Right lobe of liver (tissue), 6 donors: ENCODE measurements around the gene C4orf50. TPM values are rescaled to one million over a fixed set of nuclear protein-coding genes. Genes with fewer than 3 reads are reported as not detected.

ENCODE experiments used
- ATAC-seq, 4 donors: fragments of 200-7000 bp; cut with Tn5 transposase; one replicate each; pipeline ENCODE4 v1.9.1; 2020; ENCODE audit warnings: mild to moderate bottlenecking in 4 of 4, moderate library complexity in 4 of 4
- DNase-seq, 3 donors: peaks; one replicate each; pipeline ENCODE4 v3.0.0-alpha.2; 2020
- H3K27ac ChIP-seq, 3 donors: fragments of 200-600 bp; one replicate each; pipeline ENCODE4 v1.8.0; 2022
- H3K27me3 ChIP-seq, 2 donors: fragments of 200-600 bp; one replicate each; pipeline ENCODE4 v1.8.0; 2022
- H3K36me3 ChIP-seq, 4 donors: fragments of 200-600 bp; sonication (generic) in 1 of 4; one replicate each; pipeline versions ENCODE4 v1.5.1 to v1.8.0; 2017 to 2022; ENCODE audit warnings: control low read depth in 1 of 4
- H3K4me1 ChIP-seq, 4 donors: fragments of 200-600 bp; sonication (generic) in 1 of 4; one replicate each; pipeline versions ENCODE4 v1.5.1 to v1.8.0; 2017 to 2022; ENCODE audit warnings: control low read depth in 1 of 4
- H3K4me3 ChIP-seq, 3 donors: fragments of 200-600 bp; one replicate each; pipeline ENCODE4 v1.8.0; 2022
- H3K9me3 ChIP-seq, 4 donors: fragments of 200-600 bp; sonication (generic) in 1 of 4; one replicate each; pipeline versions ENCODE4 v1.5.1 to v1.8.0; 2017 to 2022; ENCODE audit warnings: control low read depth in 1 of 4
- POLR2A ChIP-seq: fragments of 450-650 bp; IDR thresholded peaks from one replicate; pipeline ENCODE4 v1.6.1; 2017; ENCODE audit warnings: antibody characterized with exemption, mild to moderate bottlenecking
- WGBS: methylation state at CpG from one replicate; pipeline ENCODE4 v1.1.6; 2018; ENCODE audit warnings: low coverage, low lambda C conversion rate; ENCODE audit not compliant: insufficient coverage; ENCODE audit errors: missing lambda C conversion rate; 5-methylcytosine and 5-hydroxymethylcytosine counted together
- intact Hi-C, 2 donors: fragments of 100-400 bp; cut with DNase I; formaldehyde crosslinking; loops; one replicate each; pipeline versions ENCODE4 v1.11.2 to v1.14.1; 2022
- total RNA-seq, 6 experiments: library from RNA; depleted of rRNA in 2 of 6; stranded (reverse); fragments of >200 nt in 2 of 6; fragmentation: NEBNext Ultra II Directional in 3 of 6; extraction: Animal tissue kit (Norgen Biotek cat#: 25700) in 3 of 6; gene quantifications; one replicate each; pipeline versions ENCODE4 v1.1.0 to v1.2.4, GENCODE V29; 2016 to 2023
- TF ChIP-seq, protein P1 (sequence below), 4 donors: fragments of 200-600 bp in 3 of 4; fragments of 450-650 bp in 1 of 4; IDR thresholded peaks; one replicate each; pipeline versions ENCODE4 v1.5.1 to v1.8.0; 2016 to 2022; ENCODE audit warnings: antibody characterized with exemption in 4 of 4, mild to moderate bottlenecking in 2 of 4
- donor health status: DM: no; HTN: yes; CAD: no.
- donor health status: DM: no; HTN: no; CAD: no.
- donor health status: DM: no; HTN: no; CAD: no.
- donor health status: DM: no; HTN: yes; CAD: no.
- donor health status: DM: no; HTN: yes; CAD: no.

C4orf50 gene
- total RNA-seq, 6 experiments from 2014 or later: under 0.01 to 0.06 TPM; not detected in 4

DNA sequence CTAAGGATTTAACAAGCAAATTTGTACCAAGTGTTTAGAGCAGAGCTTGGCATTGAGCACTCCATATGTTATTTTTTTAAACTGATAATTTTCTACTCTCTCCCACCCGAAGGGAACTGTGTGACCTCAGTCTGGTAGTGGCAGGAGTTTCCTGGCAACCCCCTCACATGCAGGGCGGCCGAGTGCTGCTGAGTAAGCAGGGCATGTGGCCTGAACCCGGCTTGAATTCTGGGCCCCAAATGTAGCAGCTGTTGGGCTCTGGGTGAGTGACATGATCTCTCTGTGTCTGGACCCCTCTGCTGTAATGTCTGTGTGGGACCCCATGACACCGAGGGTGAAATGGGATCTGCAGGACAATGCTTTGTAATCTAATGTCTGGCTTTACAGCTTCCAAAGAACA, 13.6 kb upstream of the C4orf50 start:
- H3K27ac ChIP-seq: no peak overlapping the region
- peaks cover 0 to 11% (median 0%) of the 10 kb centered on the region in 4 donors for H3K4me1 ChIP-seq
- intact Hi-C loops: loop anchor here in 1 of 2 donors (10.0 kb wide), 1 partner anchor 53 kb away; no protein-coding TSS in a partner anchor
- H3K36me3 ChIP-seq: no peaks in the 10 kb centered on the region
- H3K9me3 ChIP-seq: no peaks in the 10 kb centered on the region
- DNase-seq: no peak
- H3K4me3 ChIP-seq: no peak overlapping the region
- TF ChIP-seq POLR2A: no peak
- TF ChIP-seq, protein P1, sequence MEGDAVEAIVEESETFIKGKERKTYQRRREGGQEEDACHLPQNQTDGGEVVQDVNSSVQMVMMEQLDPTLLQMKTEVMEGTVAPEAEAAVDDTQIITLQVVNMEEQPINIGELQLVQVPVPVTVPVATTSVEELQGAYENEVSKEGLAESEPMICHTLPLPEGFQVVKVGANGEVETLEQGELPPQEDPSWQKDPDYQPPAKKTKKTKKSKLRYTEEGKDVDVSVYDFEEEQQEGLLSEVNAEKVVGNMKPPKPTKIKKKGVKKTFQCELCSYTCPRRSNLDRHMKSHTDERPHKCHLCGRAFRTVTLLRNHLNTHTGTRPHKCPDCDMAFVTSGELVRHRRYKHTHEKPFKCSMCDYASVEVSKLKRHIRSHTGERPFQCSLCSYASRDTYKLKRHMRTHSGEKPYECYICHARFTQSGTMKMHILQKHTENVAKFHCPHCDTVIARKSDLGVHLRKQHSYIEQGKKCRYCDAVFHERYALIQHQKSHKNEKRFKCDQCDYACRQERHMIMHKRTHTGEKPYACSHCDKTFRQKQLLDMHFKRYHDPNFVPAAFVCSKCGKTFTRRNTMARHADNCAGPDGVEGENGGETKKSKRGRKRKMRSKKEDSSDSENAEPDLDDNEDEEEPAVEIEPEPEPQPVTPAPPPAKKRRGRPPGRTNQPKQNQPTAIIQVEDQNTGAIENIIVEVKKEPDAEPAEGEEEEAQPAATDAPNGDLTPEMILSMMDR (IDR thresholded peaks at IDR 0.05): no peak
- ATAC-seq: no peak
- H3K27me3 ChIP-seq: no peaks in the 10 kb centered on the region
- 14% methylated on average over 4 of the region's 5 CpGs for WGBS

DNA sequence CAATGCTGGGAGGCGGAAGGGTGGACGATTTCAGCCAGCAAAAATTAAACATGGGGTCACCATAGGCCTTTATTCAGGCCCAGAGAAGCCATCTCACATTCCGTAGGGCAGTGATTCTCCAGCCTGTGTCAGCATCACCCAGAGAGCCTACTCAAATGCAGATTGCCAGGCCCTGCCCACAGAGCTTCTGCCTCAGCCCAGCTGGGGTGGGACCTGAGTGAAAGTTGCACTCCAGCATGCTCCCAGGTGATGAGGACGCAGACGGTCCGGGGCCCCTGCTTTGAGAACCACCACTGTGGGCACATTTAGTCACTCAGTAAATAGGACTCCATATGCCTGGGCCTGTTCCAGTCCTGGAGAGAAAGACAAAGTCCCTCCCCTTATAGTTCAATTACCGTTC, 12.4 kb upstream of the C4orf50 start:
- H3K4me1 ChIP-seq: peaks cover 0 to 11% (median 0%) of the 10 kb centered on the region in 4 donors
- H3K27me3 ChIP-seq: no peaks in the 10 kb centered on the region
- DNase-seq (no peak), ATAC-seq (no peak)
- intact Hi-C loops: loop anchor here in 1 of 2 donors (10.0 kb wide), 1 partner anchor 54 kb away; no protein-coding TSS in a partner anchor
- no peak overlapping the region for H3K4me3 ChIP-seq
- no peak overlapping the region for H3K27ac ChIP-seq
- WGBS: 71% methylated on average over 4 of the region's 7 CpGs
- H3K9me3 ChIP-seq: no peaks in the 10 kb centered on the region
- TF ChIP-seq POLR2A: no peak
- TF ChIP-seq, protein P1 (IDR thresholded peaks at IDR 0.05): no peak
- H3K36me3 ChIP-seq: no peaks in the 10 kb centered on the region

DNA sequence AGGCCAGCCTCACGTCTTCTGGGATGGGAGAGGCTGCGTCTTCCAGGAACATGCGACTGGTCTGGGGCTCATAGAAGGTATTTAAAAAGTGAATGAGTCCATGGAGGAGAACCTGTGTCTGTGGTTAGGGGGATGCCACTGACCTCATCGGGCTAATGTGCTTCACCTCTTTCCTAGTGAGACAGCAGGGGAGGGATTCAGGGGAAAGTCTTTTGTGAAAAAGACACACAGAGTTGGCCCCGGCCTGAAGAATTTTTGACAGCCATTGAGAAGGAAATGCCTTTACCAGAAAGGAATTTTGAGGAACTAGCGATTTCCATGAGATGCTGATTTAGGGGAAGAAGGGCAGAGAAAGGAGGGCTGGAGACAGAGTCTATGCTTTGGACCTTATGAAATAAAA, 11.0 kb upstream of the C4orf50 start:
- Histone ChIP-seq H3K36me3 (no peaks in the 10 kb centered on the region), H3K9me3 (no peaks in the 10 kb centered on the region), H3K27ac (no peak overlapping the region), H3K4me3 (no peak overlapping the region), H3K27me3 (no peaks in the 10 kb centered on the region), H3K4me1 (peaks cover 0 to 11% (median 0%) of the 10 kb centered on the region in 4 donors)
- intact Hi-C loops: no loop called here
- DNase-seq: no peak
- WGBS: 41% methylated on average over 6 of the region's 6 CpGs
- TF ChIP-seq, protein P1 (IDR thresholded peaks at IDR 0.05): no peak
- TF ChIP-seq POLR2A: no peak
- no peak for ATAC-seq

DNA sequence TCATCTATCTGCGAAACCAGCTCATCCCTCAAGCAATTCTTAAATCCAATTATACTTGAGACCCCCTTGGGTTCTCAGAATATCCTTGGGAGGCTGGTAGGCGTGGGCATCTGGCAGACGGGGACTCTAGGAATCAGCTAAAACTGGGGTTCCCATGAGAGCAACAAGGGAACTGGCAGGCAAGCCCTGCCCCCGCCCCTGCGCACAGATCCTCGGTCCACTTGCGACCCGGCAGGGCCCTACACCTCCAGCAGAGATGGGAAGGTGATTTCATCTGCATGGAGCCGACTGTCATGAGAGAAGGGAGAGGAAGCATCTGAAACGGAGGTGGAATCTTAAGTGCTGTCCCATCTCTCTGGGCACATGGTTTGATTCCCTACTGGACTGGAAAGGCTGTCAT, 9.9 kb upstream of the C4orf50 start:
- no peaks in the 10 kb centered on the region for H3K9me3 ChIP-seq
- intact Hi-C loops: no loop called here
- no peak for ATAC-seq
- WGBS: 49% methylated on average over 7 of the region's 10 CpGs
- H3K4me3 ChIP-seq: no peak overlapping the region
- TF ChIP-seq POLR2A: no peak
- TF ChIP-seq, protein P1 (IDR thresholded peaks at IDR 0.05): no peak
- no peak overlapping the region for H3K27ac ChIP-seq
- H3K4me1 ChIP-seq: peaks cover 0 to 11% (median 0%) of the 10 kb centered on the region in 4 donors
- H3K27me3 ChIP-seq: no peaks in the 10 kb centered on the region
- no peak for DNase-seq
- H3K36me3 ChIP-seq: no peaks in the 10 kb centered on the region

DNA sequence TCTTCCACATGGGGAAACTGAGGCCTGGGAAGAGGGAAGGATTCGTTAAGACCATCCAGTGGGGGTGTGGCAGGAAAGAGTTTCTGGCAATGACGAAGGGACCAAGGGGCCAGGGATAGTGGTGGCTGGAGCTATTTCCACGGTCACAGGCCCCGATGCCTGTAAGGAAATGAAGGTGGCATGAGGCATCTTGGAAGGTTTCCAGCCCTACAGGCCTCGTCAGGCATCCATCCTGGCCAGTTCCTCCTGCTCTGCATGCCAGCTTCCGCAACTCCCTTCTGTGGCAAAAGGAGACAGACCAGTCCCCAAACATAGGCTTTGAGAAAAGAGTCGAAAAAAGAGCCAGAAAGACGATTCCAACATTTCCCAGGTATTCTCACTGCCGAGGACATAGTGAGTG, 9.2 kb upstream of the C4orf50 start:
- 62% methylated on average over 9 of the region's 9 CpGs for WGBS
- Histone ChIP-seq H3K36me3 (no peaks in the 10 kb centered on the region), H3K27ac (no peak overlapping the region), H3K4me1 (peaks cover 0 to 7% (median 0%) of the 10 kb centered on the region in 4 donors), H3K27me3 (no peaks in the 10 kb centered on the region), H3K9me3 (no peaks in the 10 kb centered on the region), H3K4me3 (no peak overlapping the region)
- intact Hi-C loops: no loop called here
- ATAC-seq (no peak), DNase-seq (no peak)
- no peak for TF ChIP-seq POLR2A
- TF ChIP-seq, protein P1 (IDR thresholded peaks at IDR 0.05): no peak
